Activated CD8-positive, alpha-beta T cell treated with anti-CD3 and anti-CD28 coated beads for 36 hours (primary cell): ENCODE results near the gene PPIH. TPM values are rescaled to one million over a fixed set of nuclear protein-coding genes. Genes with fewer than 3 reads are reported as not detected.
A peak's percentile ranks its signal among the peaks of the same experiment; 100 is the strongest.
"Not testable (repeated sequence)": the region's sequence is repeated elsewhere in the genome, so short reads cannot be mapped to it uniquely, and the experiment has no call there.

Source experiments
- ATAC-seq: fragments of 200-7000 bp; cut with Tn5 transposase; one replicate; pipeline ENCODE4 v1.10.0; 2021; ENCODE audit warnings: mild to moderate bottlenecking, moderate library complexity
- CTCF ChIA-PET: fragments of 350-600 bp; sonication (Branson Sonifier 250); formaldehyde crosslinking; loops from one replicate; lab custom pipeline; 2021; ENCODE audit warnings: antibody characterized with exemption; lab: Charles Lee
- POLR2A ChIA-PET: fragments of 350-600 bp; sonication (Branson Sonifier 250); formaldehyde crosslinking; loops from one replicate; lab custom pipeline; 2021; ENCODE audit warnings: antibody characterized with exemption; lab: Charles Lee
- DNase-seq: peaks from one replicate; pipeline ENCODE4 v3.0.0-alpha.2; 2020
- H3K27ac Mint-ChIP-seq: one replicate; pipeline ENCODE4 v1.8.0; 2021; ENCODE audit warnings: mild to moderate bottlenecking, mixed read lengths
- H3K27me3 Mint-ChIP-seq: one replicate; pipeline ENCODE4 v1.8.0; 2021; ENCODE audit warnings: mixed read lengths
- H3K36me3 Mint-ChIP-seq: one replicate; pipeline ENCODE4 v1.8.0; 2021; ENCODE audit warnings: low read depth, mixed read lengths
- H3K4me1 Mint-ChIP-seq: one replicate; pipeline ENCODE4 v1.8.0; 2021; ENCODE audit warnings: low read depth, mixed read lengths
- H3K4me3 Mint-ChIP-seq: one replicate; pipeline ENCODE4 v1.8.0; 2021; ENCODE audit warnings: mild to moderate bottlenecking, moderate library complexity, mixed read lengths
- H3K9me3 Mint-ChIP-seq: one replicate; pipeline ENCODE4 v1.8.0; 2021; ENCODE audit warnings: mixed read lengths
- intact Hi-C: fragments of 100-400 bp; cut with micrococcal nuclease; formaldehyde crosslinking; loops from one replicate; pipeline ENCODE4 v1.10.0; 2022
- total RNA-seq, 2 experiments: library from RNA; stranded (reverse); gene quantifications; one replicate each; pipeline ENCODE4 v1.2.3, GENCODE V29; 2021
- TF ChIP-seq, protein P1 (sequence below): fragments of 200-600 bp; IDR thresholded peaks from one replicate; pipeline ENCODE4 v1.8.0; 2022; ENCODE audit warnings: antibody characterized with exemption, mild to moderate bottlenecking

Gene PPIH
- total RNA-seq: 100 to 1,000 TPM; 105 TPM

DNA sequence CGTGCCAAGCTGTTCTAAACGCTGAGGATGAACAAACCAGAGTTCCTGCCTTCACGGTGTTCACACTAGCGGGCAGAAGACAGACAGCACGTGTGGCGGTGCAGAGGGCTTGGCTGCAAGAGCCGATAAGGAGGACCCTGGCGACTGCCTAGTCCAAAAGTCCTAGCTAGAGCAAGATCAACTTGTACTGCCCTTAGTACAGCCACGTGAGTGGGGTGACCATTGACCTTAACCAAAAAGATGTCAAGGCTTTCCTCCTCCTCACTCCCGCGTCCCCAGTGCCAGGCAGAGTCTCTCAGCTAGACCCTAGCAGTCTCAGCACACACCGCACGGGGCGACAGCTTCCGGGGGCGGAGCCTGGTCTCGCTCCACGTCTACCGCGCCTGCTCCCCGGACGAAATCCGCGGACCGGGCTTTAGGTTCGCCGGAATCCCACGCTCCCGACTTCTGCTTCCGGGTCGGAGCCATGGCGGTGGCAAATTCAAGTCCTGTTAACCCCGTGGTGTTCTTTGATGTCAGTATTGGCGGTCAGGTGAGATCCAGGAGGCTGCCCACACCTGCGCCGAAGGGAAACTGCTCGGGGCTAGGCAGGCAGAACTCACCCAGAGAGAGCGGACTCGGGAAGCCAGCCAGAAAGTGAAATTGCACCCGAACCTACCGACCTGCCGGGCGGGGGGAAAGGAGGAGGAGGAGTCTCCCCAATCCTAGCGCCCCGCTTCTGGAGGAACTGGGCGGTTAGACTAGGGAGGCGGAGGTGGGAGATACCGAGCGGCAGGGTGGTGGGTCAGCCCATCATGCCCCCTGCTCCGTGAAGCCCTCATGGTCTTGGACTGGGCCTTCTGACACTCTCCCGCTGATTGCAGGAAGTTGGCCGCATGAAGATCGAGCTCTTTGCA is at the start of gene PPIH:
Gene PPIH (plus strand): TSS at position 443 of the 896 bp plus-strand sequence. CDS start 24 bp downstream, at position 467.
- POLR2A ChIA-PET: interaction anchor here (0.6 to 2.4 kb wide), 14 partner anchors 8 to 808 kb away, joined by 3 to 47 read pairs (median 3); partner anchors contain the start of genes P3H1 and YBX1
- Mint-ChIP-seq H3K27me3 (no peaks in the 10 kb centered on the region), H3K9me3 (no peaks in the 10 kb centered on the region), H3K36me3 (peaks cover 38% of the 10 kb centered on the region), H3K27ac (peak within 1 kb of the TSS; percentile 98), H3K4me3 (peak within 1 kb of the TSS; percentile 90), H3K4me1 (peaks cover 32% of the 10 kb centered on the region)
- CTCF ChIA-PET: interaction anchor here (1.1 to 1.9 kb wide), 6 partner anchors 25 to 415 kb away, joined by 3 to 8 read pairs (median 4); partner anchors contain the start of gene CCDC30
- intact Hi-C loops: no loop called here
- DNase-seq: peak; percentile 97
- peak; percentile 98 for ATAC-seq
- TF ChIP-seq, protein P1, sequence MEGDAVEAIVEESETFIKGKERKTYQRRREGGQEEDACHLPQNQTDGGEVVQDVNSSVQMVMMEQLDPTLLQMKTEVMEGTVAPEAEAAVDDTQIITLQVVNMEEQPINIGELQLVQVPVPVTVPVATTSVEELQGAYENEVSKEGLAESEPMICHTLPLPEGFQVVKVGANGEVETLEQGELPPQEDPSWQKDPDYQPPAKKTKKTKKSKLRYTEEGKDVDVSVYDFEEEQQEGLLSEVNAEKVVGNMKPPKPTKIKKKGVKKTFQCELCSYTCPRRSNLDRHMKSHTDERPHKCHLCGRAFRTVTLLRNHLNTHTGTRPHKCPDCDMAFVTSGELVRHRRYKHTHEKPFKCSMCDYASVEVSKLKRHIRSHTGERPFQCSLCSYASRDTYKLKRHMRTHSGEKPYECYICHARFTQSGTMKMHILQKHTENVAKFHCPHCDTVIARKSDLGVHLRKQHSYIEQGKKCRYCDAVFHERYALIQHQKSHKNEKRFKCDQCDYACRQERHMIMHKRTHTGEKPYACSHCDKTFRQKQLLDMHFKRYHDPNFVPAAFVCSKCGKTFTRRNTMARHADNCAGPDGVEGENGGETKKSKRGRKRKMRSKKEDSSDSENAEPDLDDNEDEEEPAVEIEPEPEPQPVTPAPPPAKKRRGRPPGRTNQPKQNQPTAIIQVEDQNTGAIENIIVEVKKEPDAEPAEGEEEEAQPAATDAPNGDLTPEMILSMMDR: peak; percentile 24

DNA sequence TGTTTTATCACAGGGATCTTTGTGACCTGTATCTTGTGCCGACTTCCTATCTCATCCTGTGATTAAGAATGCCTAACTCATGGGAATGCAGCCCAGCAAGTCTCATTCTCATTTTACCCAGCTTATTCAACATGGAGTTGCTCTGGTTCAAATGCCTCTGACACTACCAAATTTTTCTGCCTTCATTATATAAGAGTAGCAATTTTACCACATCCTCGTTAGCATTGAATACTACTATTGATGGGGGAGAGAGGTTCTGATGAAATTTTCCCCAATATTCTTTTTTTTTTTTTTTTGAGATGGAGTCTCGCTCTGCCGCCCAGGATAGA is 44.5 kb upstream of the PPIH start:
- no peaks in the 10 kb centered on the region for H3K27me3 Mint-ChIP-seq
- H3K36me3 Mint-ChIP-seq: no peaks in the 10 kb centered on the region
- DNase-seq (no peak), ATAC-seq (no peak)
- no peak overlapping the region for H3K27ac Mint-ChIP-seq
- H3K4me1 Mint-ChIP-seq: no peaks in the 10 kb centered on the region
- H3K4me3 Mint-ChIP-seq: no peak overlapping the region
- CTCF ChIA-PET: no interaction called here
- intact Hi-C loops: no loop called here
- POLR2A ChIA-PET: no interaction called here
- TF ChIP-seq, protein P1: no peak
- H3K9me3 Mint-ChIP-seq: no peaks in the 10 kb centered on the region

DNA sequence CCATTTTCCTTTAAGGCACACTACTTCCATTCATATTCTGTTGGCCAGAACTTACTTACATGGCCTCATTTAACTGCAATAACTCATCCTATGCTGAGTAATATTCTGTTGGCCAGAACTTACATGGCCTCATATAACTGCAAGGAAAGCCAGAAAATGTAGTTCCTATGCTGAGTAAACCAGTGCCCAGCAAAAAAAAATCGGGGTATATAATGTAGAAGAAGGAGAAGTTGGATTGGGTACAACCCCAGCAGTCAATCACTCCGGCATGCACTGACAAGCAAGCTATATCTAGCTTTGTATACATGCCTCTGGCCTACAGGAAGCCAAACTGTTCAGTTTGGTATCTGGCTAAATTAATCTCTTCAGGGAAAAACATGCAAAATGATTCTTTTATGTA is 39.4 kb upstream of the PPIH start:
- ATAC-seq (no peak), DNase-seq (no peak)
- Mint-ChIP-seq H3K36me3 (no peaks in the 10 kb centered on the region), H3K4me3 (no peak overlapping the region), H3K4me1 (no peaks in the 10 kb centered on the region), H3K27me3 (no peaks in the 10 kb centered on the region), H3K9me3 (no peaks in the 10 kb centered on the region), H3K27ac (no peak overlapping the region)
- CTCF ChIA-PET: no interaction called here
- intact Hi-C loops: no loop called here
- TF ChIP-seq, protein P1: no peak
- POLR2A ChIA-PET: no interaction called here

DNA sequence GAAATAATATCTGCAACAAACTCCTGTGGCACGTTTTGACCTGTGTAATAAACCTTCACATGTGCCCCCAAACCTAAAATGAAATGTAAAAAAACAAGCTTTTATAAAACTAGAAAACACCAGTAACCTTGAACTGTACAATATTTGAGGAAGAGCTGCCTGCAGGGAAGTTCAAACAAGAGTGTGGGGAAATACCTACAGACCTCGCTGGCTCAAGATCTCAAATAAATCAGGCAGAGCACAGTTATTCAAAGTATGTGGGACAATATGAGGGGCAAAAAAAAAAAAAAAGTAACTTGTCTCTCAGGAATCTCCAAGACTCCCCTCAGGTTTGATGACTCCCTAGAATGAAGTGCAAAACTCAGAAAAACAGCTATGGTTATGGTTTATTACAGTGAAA is 37.9 kb upstream of the PPIH start:
- TF ChIP-seq, protein P1: no peak
- CTCF ChIA-PET: no interaction called here
- POLR2A ChIA-PET: interaction anchor here (0.7 to 1.0 kb wide), 2 partner anchors 60 to 132 kb away, joined by 3 to 4 read pairs; no protein-coding TSS in a partner anchor

DNA sequence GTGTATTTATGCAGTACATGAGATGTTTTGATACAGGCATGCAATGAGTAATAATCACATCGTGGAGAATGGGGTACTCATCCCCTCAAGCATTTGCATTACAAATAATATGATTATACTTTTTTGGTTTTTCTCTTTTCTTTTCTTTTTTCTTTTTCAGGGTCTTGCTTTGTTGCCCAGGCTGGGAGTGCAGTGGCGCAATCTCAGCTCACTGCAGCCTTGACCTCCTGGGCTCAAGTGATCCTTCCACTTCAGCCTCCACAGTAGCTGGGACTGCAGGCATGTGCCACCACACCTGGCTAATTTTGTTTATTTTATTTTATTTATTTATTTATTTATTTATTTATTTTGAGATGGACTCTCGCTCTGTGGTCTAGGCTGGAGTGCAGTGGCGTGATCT is 37.0 kb upstream of the PPIH start:
- H3K36me3 Mint-ChIP-seq, ATAC-seq, H3K27me3 Mint-ChIP-seq, H3K4me3 Mint-ChIP-seq, H3K27ac Mint-ChIP-seq, H3K9me3 Mint-ChIP-seq, CTCF ChIA-PET, intact Hi-C loops, H3K4me1 Mint-ChIP-seq, DNase-seq: not testable (repeated sequence)
- POLR2A ChIA-PET: interaction anchor here (1.0 kb wide), 1 partner anchor 133 kb away, joined by 4 read pairs; no protein-coding TSS in a partner anchor

More for the DNA sequence above, 37.9 kb upstream of the PPIH start:
- H3K4me3 Mint-ChIP-seq: no peak overlapping the region
- H3K27ac Mint-ChIP-seq: no peak overlapping the region
- DNase-seq: no peak
- no peaks in the 10 kb centered on the region for H3K9me3 Mint-ChIP-seq
- H3K36me3 Mint-ChIP-seq: no peaks in the 10 kb centered on the region
- intact Hi-C loops: no loop called here
- no peaks in the 10 kb centered on the region for H3K27me3 Mint-ChIP-seq
- no peaks in the 10 kb centered on the region for H3K4me1 Mint-ChIP-seq
- ATAC-seq: no peak

DNA sequence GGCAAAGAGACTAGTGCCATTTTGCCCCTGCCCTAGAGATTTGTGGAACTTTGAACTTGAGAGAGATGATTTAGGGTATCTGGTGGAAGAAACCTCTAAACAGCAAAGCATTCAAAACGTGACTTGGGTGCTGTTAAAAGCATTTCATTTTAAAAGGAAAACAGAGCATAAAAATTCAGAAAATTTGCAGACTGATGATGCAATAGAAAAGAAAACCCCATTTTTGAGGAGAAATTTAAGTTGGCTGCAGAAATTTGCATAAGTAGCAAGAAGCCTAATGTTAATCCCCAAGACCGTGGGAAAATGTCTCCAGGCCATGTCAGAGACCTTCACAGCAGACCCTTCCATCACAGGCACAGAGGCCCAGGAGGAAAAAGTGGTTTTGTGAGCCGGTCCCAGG is 31.0 kb upstream of the PPIH start:
- H3K36me3 Mint-ChIP-seq, DNase-seq, ATAC-seq, CTCF ChIA-PET, POLR2A ChIA-PET, H3K27ac Mint-ChIP-seq, H3K27me3 Mint-ChIP-seq, intact Hi-C loops, H3K9me3 Mint-ChIP-seq, H3K4me1 Mint-ChIP-seq, H3K4me3 Mint-ChIP-seq: not testable (repeated sequence)
